Motor neuron (in vitro differentiated cells): Measurements from ENCODE around the gene C6orf62. TPM values are rescaled to one million over a fixed set of nuclear protein-coding genes. Genes with fewer than 3 reads are reported as not detected.
"Not testable (repeated sequence)": the region's sequence is repeated elsewhere in the genome, so short reads cannot be mapped to it uniquely, and the experiment has no call there.

Source experiments
- ATAC-seq, 8 experiments: fragments of 200-7000 bp; cut with Tn5 transposase; replicated peaks in 6 of 8; 2 replicates each; pipeline ENCODE4 v1.8.0; 2021; ENCODE audit warnings: mild to moderate bottlenecking in 8 of 8, moderate library complexity in 8 of 8
- H3K27ac ChIP-seq, 2 donors: fragments of 250-450 bp; sonication (Bioruptor Pico); 2 replicates each; pipeline ENCODE4 v1.9.0; 2021; ENCODE audit warnings: antibody characterized with exemption in 2 of 2, mild to moderate bottlenecking in 2 of 2, moderate library complexity in 1 of 2
- H3K4me1 ChIP-seq, 2 donors: fragments of 250-450 bp; sonication (Bioruptor Pico); replicated peaks in 1 of 2; 2 replicates each; pipeline ENCODE4 v1.6.1; 2021; ENCODE audit warnings: antibody characterized with exemption in 2 of 2, mild to moderate bottlenecking in 2 of 2, moderate library complexity in 1 of 2
- H3K4me3 ChIP-seq, 5 donors: fragments of 250-450 bp; sonication (Bioruptor Pico); 2 replicates each; pipeline ENCODE4 v1.9.0; 2021; ENCODE audit warnings: antibody characterized with exemption in 5 of 5, mild to moderate bottlenecking in 5 of 5, moderate library complexity in 4 of 5
- WGBS, 10 experiments: fragments of 450-650 bp; shearing (Covaris generic); methylation state at CpG; one replicate each; pipeline ENCODE4 v1.0.0; 2022; 5-methylcytosine and 5-hydroxymethylcytosine counted together
- in situ Hi-C, 9 experiments: fragments of 400-800 bp; cut with MboI; loops; one replicate each; pipeline ENCODE4 v1.15.0; 2021; ENCODE audit warnings: low sequenced_read_pairs in 9 of 9, low pct_unique_long_range_greater_than_20kb in 2 of 9; ENCODE audit not compliant: unreplicated experiment in 9 of 9
- total RNA-seq, 8 experiments: library from RNA; unstranded; fragments of 300-600 nt; gene quantifications; 2 replicates each; pipeline versions ENCODE4 v1.2.3 to v1.2.4, GENCODE V29; 2022

C6orf62 gene
- total RNA-seq, 8 experiments from 2014 or later, result 103 to 170 (median 129) TPM

GRCh38 chr6:24666641-24667377, 52.1 kb downstream of the C6orf62 start, which contains the start of the genes ACOT13 and TDP2:
Gene ACOT13, plus strand, starts transcription at chr6:24667077. Its CDS starts 187 bp downstream, at chr6:24667264.
Gene TDP2, minus strand, starts transcription at chr6:24666899. Its CDS starts 37 bp downstream, at chr6:24666862.
- 0 to 5% (median 1%) methylated on average over 5 to 36 of the region's 62 CpGs; no CpG with 5 or more reads in 2 of the 10 experiments for WGBS, 10 experiments
- H3K4me3 ChIP-seq, result peak within 1 kb of the TSS; percentile 66 to 81 (median 76)
- in situ Hi-C loops, result no loop called here
- peaks cover 11 to 15% of the 10 kb centered on the region in 2 donors for H3K4me1 ChIP-seq
- peak; percentile 93 to 98 (median 98) for ATAC-seq
- H3K27ac ChIP-seq, result peak within 1 kb of the TSS; percentile 69

- in situ Hi-C loops, result no loop called here
- peak overlapping the region; percentile 67 to 69 for H3K27ac ChIP-seq
- peak; percentile 34 to 61 (median 53) for ATAC-seq
- peak overlapping the region; percentile 66 to 81 (median 76) for H3K4me3 ChIP-seq
- H3K4me1 ChIP-seq, result peaks cover 11 to 15% of the 10 kb centered on the region in 2 donors
- WGBS, 10 experiments, result 0 to 4% (median 0%) methylated on average over 2 to 16 of the region's 26 CpGs; no CpG with 5 or more reads in 1 of the 10 experiments
Measured at GRCh38 chr6:24666097-24666640, 52.8 kb downstream of the C6orf62 start.

- Histone ChIP-seq H3K4me3 (peak overlapping the region in 1 of 5 donors; percentile 66), H3K4me1 (peaks cover 11 to 15% of the 10 kb centered on the region in 2 donors), H3K27ac (no peak overlapping the region)
- no peak for ATAC-seq
- in situ Hi-C loops, result no loop called here
- 84 to 100% (median 95%) methylated on average over 2 to 7 of the region's 7 CpGs for WGBS, 10 experiments
Measured at GRCh38 chr6:24664046-24664987, 54.6 kb downstream of the C6orf62 start.

- peaks cover 11 to 15% of the 10 kb centered on the region in 2 donors for H3K4me1 ChIP-seq
- ATAC-seq, result no peak
- in situ Hi-C loops, result no loop called here
- no peak overlapping the region for H3K27ac ChIP-seq
- H3K4me3 ChIP-seq, result no peak overlapping the region
- 92 to 100% (median 100%) methylated on average over 1 of the region's 1 CpG; no CpG with 5 or more reads in 7 of the 10 experiments for WGBS, 10 experiments
Measured at GRCh38 chr6:24663189-24663588, 55.8 kb downstream of the C6orf62 start.

GRCh38 chr6:24662236-24662635, 56.7 kb downstream of the C6orf62 start:
- peaks cover 6 to 11% of the 10 kb centered on the region in 2 donors for H3K4me1 ChIP-seq
- in situ Hi-C loops, result no loop called here
- no peak for ATAC-seq
- H3K27ac ChIP-seq, result no peak overlapping the region
- H3K4me3 ChIP-seq, result no peak overlapping the region
- WGBS, 10 experiments, result 93 to 100% (median 99%) methylated on average over 1 to 10 of the region's 10 CpGs; no CpG with 5 or more reads in 3 of the 10 experiments

GRCh38 chr6:24661759-24662158, 57.2 kb downstream of the C6orf62 start:
- H3K27ac ChIP-seq, ATAC-seq, H3K4me3 ChIP-seq, in situ Hi-C loops: not testable (repeated sequence)
- 56 to 100% (median 83%) methylated on average over 1 to 4 of the region's 5 CpGs for WGBS, 10 experiments
- peaks cover 6 to 11% of the 10 kb centered on the region in 2 donors for H3K4me1 ChIP-seq

- peaks cover 4 to 6% of the 10 kb centered on the region in 2 donors for H3K4me1 ChIP-seq
- H3K27ac ChIP-seq, result no peak overlapping the region
- in situ Hi-C loops, result no loop called here
- no peak for ATAC-seq
- 75 to 100% (median 98%) methylated on average over 2 of the region's 2 CpGs; no CpG with 5 or more reads in 2 of the 10 experiments for whole genome bisulfite sequencing, 10 experiments
- H3K4me3 ChIP-seq, result no peak overlapping the region
Measured at GRCh38 chr6:24660105-24660504, 58.8 kb downstream of the C6orf62 start.

GRCh38 chr6:24659561-24659960, 59.4 kb downstream of the C6orf62 start:
- no peak overlapping the region for H3K4me3 ChIP-seq
- peaks cover under 1 to 2% of the 10 kb centered on the region in 2 donors for H3K4me1 ChIP-seq
- 20 to 100% (median 83%) methylated on average over 1 of the region's 1 CpG; no CpG with 5 or more reads in 1 of the 10 experiments for WGBS, 10 experiments
- peak in 1 of 8 experiments; percentile 22 for ATAC-seq
- H3K27ac ChIP-seq, result no peak overlapping the region
- in situ Hi-C loops, result no loop called here

GRCh38 chr6:24658573-24659560, 60.1 kb downstream of the C6orf62 start:
- Histone ChIP-seq H3K4me3 (no peak overlapping the region), H3K27ac (no peak overlapping the region), H3K4me1 (no peaks in the 10 kb centered on the region)
- peak in 7 of 8 experiments; percentile 32 to 96 (median 53) for ATAC-seq
- in situ Hi-C loops, result no loop called here
- 51 to 83% (median 75%) methylated on average over 3 to 9 of the region's 9 CpGs; no CpG with 5 or more reads in 1 of the 10 experiments for WGBS, 10 experiments

- 43 to 100% (median 83%) methylated on average over 1 of the region's 1 CpG; no CpG with 5 or more reads in 1 of the 10 experiments for WGBS, 10 experiments
- H3K4me1 ChIP-seq, result no peaks in the 10 kb centered on the region
- in situ Hi-C loops, result no loop called here
- no peak overlapping the region for H3K4me3 ChIP-seq
- no peak for ATAC-seq
- H3K27ac ChIP-seq, result no peak overlapping the region
Measured at GRCh38 chr6:24655215-24655614, 63.7 kb downstream of the C6orf62 start.
